ENCODE results near the gene KLF11.

DNA sequence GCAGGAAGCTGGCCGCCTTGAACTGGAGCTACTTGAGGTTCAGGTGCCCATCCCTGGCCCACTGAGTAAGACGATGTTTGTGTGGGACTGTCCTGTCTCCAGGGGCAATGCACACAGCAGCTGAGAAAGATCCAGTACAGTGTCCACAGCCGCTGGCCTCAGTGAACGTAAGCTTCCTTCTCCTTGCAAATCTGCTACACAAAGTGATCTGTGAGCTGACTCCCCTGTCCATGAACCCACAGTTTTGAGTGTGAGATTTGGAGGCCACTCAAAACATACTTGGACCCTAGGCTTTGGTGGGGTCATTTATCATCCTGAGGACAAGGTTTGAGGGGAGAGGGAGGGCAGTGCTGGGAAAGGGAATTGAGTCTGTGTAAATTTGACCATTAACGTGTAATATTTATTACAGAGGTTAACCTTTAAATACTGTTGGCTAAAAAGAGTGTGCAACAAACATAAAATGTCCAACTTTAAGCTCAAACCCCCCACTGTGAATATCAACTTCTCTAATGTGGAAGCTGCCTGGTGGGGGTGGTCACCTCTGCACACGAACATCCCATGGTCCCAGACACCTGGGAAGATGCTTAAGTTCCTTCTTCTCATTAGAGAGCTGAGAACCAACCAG, 41.8 kb downstream of the KLF11 start:
- TF ChIP-seq POLR2AphosphoS5 (IDR thresholded peaks at IDR 0.05; ENCODE audit: low read depth, low read length): no peak
- no peak for TF ChIP-seq POLR2A (IDR thresholded peaks at IDR 0.05; ENCODE audit: low read depth, low read length)
- TF ChIP-seq TAF1 (IDR thresholded peaks at IDR 0.05; ENCODE audit: low read depth, low read length): no peak
- no peak for TF ChIP-seq PAX5 (IDR thresholded peaks at IDR 0.05; ENCODE audit: insufficient read depth, low read length, severe bottlenecking)
- no peak for TF ChIP-seq SPI1 (IDR thresholded peaks at IDR 0.05; ENCODE audit: low read depth, low read length)

Measured in GM12891 (cell line).